Measurements from ENCODE around the gene STXBP6. TPM values are rescaled to one million over a fixed set of nuclear protein-coding genes. Genes with fewer than 3 reads are reported as not detected.

STXBP6 gene
- polyA plus RNA-seq, 4 donors, result 6.8 to 9.0 (median 8.7) TPM

DNA sequence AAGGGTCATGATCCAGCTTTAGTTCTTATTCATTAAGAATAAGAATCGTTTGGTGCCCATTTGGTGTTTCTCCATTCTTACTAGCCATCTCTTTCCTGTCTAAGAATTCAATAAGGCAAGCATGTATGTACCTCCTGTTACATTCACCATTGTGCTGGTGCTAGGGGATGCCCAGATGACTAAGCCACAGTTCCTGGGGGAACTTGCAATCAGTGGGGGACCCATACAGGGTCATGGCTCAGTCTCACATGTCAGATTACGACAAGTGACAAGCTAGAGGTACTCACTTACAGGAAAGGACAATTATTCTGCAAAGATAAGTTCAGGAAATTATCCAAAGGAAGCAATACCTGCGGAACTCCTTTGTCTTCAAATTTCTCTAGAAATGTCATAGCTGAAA, 125.4 kb downstream of the STXBP6 start:
- no peak for DNase-seq (ENCODE audit: low read depth in 4 of 4, low spot score in 2 of 4)

DNA sequence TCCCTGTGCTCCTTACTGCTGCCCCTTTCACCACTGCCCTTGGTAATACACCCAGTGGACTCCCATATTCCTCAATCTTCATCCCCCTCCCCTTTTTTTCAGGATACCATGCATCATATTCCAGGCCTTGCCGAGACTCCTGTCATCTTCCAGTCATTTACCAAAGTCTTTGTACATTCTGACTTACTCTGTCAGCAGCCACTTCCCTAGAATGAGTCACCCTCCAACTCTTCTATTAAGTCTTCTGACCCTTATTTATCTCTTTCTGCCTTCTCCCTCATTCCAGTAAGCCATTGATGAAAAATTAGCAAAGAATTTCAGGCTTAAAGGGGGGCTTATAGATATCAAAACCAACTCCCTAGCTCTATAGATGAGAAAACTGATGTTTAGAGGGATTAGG, 128.0 kb downstream of the STXBP6 start:
- no peak for DNase-seq (ENCODE audit: low read depth in 4 of 4, low spot score in 2 of 4)

- no peak for DNase-seq (ENCODE audit: low read depth in 4 of 4, low spot score in 2 of 4)
These were observed 129.5 kb downstream of the STXBP6 start for GRCh38 chr14:24920265-24921075.

- no peak for DNase-seq (ENCODE audit: low read depth in 4 of 4, low spot score in 2 of 4)
These were observed 131.1 kb downstream of the STXBP6 start for GRCh38 chr14:24918822-24919221.

GRCh38 chr14:24915958-24916595, 133.9 kb downstream of the STXBP6 start:
- no peak for DNase-seq (ENCODE audit: low read depth in 4 of 4, low spot score in 2 of 4)

- no peak for DNase-seq (ENCODE audit: low read depth in 4 of 4, low spot score in 2 of 4)
These were observed 134.5 kb downstream of the STXBP6 start for GRCh38 chr14:24915403-24915921.

DNA sequence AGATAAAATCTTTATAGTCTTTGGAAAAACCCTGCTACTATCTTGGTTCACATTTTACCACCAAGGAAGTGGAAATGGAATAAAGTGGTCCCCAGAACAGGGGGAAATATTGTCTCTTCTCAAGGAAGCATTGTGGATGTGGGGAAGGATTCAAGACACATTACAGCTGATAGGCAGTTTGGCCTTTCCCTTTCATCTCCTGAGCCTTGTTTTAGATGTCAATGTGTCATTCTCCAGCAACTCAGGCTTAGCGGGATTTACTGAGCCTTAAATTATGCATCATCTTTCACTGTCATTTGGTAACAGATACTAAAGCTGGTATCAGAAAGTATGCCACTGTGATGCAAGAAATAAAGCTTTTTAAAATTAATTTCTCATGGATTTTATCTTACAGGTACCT, 136.2 kb downstream of the STXBP6 start:
- DNase-seq (ENCODE audit: low read depth in 4 of 4, low spot score in 2 of 4), result no peak

- DNase-seq (ENCODE audit: low read depth in 4 of 4, low spot score in 2 of 4), result no peak
These were observed 136.9 kb downstream of the STXBP6 start for GRCh38 chr14:24913021-24913420.

- DNase-seq (ENCODE audit: low read depth in 4 of 4, low spot score in 2 of 4), result no peak
These were observed 138.4 kb downstream of the STXBP6 start for GRCh38 chr14:24911324-24912109.

- DNase-seq (ENCODE audit: low read depth in 4 of 4, low spot score in 2 of 4), result no peak
These were observed 139.4 kb downstream of the STXBP6 start for GRCh38 chr14:24910408-24910986.

- DNase-seq (ENCODE audit: low read depth in 4 of 4, low spot score in 2 of 4), result no peak
These were observed 140.2 kb downstream of the STXBP6 start for GRCh38 chr14:24909523-24910302.

GRCh38 chr14:24908592-24909236, 141.2 kb downstream of the STXBP6 start:
- no peak for DNase-seq (ENCODE audit: low read depth in 4 of 4, low spot score in 2 of 4)

DNA sequence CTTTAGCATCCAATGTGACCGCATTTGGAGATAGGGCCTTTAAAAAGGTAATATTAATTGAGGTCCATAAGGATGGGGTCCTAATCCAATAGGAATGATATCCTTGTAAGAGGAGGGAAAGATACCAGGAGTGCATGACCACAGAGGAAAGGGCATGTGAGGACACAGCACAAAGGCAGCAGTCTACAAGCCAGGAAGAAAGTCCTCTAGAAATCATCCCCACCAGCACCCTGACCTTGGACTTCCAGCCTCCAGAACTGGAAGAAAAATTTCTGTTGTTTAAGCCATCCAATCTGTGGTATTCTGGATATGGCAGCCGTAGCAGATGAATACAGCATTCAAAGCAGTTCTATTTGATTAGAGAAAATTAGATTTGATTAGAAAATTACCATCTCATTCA, 145.4 kb downstream of the STXBP6 start:
- DNase-seq (ENCODE audit: low read depth in 4 of 4, low spot score in 2 of 4), result no peak

- DNase-seq (ENCODE audit: low read depth in 4 of 4, low spot score in 2 of 4), result no peak
These were observed 146.6 kb downstream of the STXBP6 start for GRCh38 chr14:24903337-24903736.

GRCh38 chr14:24900269-24901100, 149.5 kb downstream of the STXBP6 start:
- DNase-seq (ENCODE audit: low read depth in 4 of 4, low spot score in 2 of 4), result no peak

GRCh38 chr14:24897793-24898192, 152.2 kb downstream of the STXBP6 start:
- no peak for DNase-seq (ENCODE audit: low read depth in 4 of 4, low spot score in 2 of 4)

GRCh38 chr14:24895622-24896021, 154.3 kb downstream of the STXBP6 start:
- DNase-seq (ENCODE audit: low read depth in 4 of 4, low spot score in 2 of 4), result no peak

- no peak for DNase-seq (ENCODE audit: low read depth in 4 of 4, low spot score in 2 of 4)
These were observed 154.7 kb downstream of the STXBP6 start for GRCh38 chr14:24895243-24895583.
